ENCODE results near the gene PLEK. TPM values are rescaled to one million over a fixed set of nuclear protein-coding genes. Genes with fewer than 3 reads are reported as not detected.
"Not testable (repeated sequence)": the region's sequence is repeated elsewhere in the genome, so short reads cannot be mapped to it uniquely, and the experiment has no call there.

The PLEK gene
- total RNA-seq, 1 experiment from 2014 or later, result 0.13 TPM

GRCh38 chr2:68391869-68392268 lies 26.8 kb downstream of the PLEK start:
- ATAC-seq (no peak), DNase-seq (ENCODE audit: low read depth, low spot score) (no peak)
- in situ Hi-C loops (cut with HindIII; ENCODE audit: low pct_unique_long_range_greater_than_20kb, low sequenced_read_pairs) (no loop called here), intact Hi-C loops (cut with micrococcal nuclease; ENCODE audit: unreplicated experiment) (no loop called here)
- CTCF ChIA-PET, result no interaction called here
- TF ChIP-seq REST (IDR thresholded peaks at IDR 0.05; ENCODE audit: insufficient read depth in 1 of 2, low read depth in 2 of 2, low read length in 1 of 2) (no peak), SIN3A (IDR thresholded peaks at IDR 0.05; ENCODE audit: borderline replicate concordance, insufficient read depth, low read depth, low read length) (no peak), TCF7L2 (IDR thresholded peaks at IDR 0.05; ENCODE audit: low read depth, low read length) (no peak)
- TF ChIP-seq, protein P1, sequence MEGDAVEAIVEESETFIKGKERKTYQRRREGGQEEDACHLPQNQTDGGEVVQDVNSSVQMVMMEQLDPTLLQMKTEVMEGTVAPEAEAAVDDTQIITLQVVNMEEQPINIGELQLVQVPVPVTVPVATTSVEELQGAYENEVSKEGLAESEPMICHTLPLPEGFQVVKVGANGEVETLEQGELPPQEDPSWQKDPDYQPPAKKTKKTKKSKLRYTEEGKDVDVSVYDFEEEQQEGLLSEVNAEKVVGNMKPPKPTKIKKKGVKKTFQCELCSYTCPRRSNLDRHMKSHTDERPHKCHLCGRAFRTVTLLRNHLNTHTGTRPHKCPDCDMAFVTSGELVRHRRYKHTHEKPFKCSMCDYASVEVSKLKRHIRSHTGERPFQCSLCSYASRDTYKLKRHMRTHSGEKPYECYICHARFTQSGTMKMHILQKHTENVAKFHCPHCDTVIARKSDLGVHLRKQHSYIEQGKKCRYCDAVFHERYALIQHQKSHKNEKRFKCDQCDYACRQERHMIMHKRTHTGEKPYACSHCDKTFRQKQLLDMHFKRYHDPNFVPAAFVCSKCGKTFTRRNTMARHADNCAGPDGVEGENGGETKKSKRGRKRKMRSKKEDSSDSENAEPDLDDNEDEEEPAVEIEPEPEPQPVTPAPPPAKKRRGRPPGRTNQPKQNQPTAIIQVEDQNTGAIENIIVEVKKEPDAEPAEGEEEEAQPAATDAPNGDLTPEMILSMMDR (IDR thresholded peaks at IDR 0.05), result no peak
- no peaks in the 10 kb centered on the region for H3K4me1 ChIP-seq (ENCODE audit: control insufficient read depth, insufficient read depth, low read length)
- H3K36me3 ChIP-seq (ENCODE audit: control insufficient read depth, insufficient read depth, low read length), result no peaks in the 10 kb centered on the region
- H3K4me3 ChIP-seq (ENCODE audit: low read depth in 2 of 2, low read length in 2 of 2), result no peak overlapping the region
- BruUV-seq (replicated peaks), result no TSS peak
- H3K27ac ChIP-seq (ENCODE audit: low read length), result no peak overlapping the region
- POLR2A ChIA-PET, result no interaction called here
- no peaks in the 10 kb centered on the region for H3K9me3 ChIP-seq (ENCODE audit: control insufficient read depth, insufficient read depth, low read depth, low read length)
- peaks cover 17% of the 10 kb centered on the region for H3K27me3 ChIP-seq (ENCODE audit: control insufficient read depth, insufficient read depth, low read length)

- Histone ChIP-seq H3K9me3 (ENCODE audit: control insufficient read depth, insufficient read depth, low read depth, low read length) (no peaks in the 10 kb centered on the region), H3K36me3 (ENCODE audit: control insufficient read depth, insufficient read depth, low read length) (no peaks in the 10 kb centered on the region), H3K27ac (ENCODE audit: low read length) (no peak overlapping the region), H3K4me3 (ENCODE audit: low read depth in 2 of 2, low read length in 2 of 2) (no peak overlapping the region), H3K27me3 (ENCODE audit: control insufficient read depth, insufficient read depth, low read length) (peaks cover 7% of the 10 kb centered on the region), H3K4me1 (ENCODE audit: control insufficient read depth, insufficient read depth, low read length) (no peaks in the 10 kb centered on the region)
- in situ Hi-C loops (cut with HindIII; ENCODE audit: low pct_unique_long_range_greater_than_20kb, low sequenced_read_pairs), result no loop called here
- POLR2A ChIA-PET, result no interaction called here
- BruUV-seq (replicated peaks), result no TSS peak
- no peak for ATAC-seq
- TF ChIP-seq POLR2AphosphoS5 (IDR thresholded peaks at IDR 0.05; ENCODE audit: low read depth, low read length) (no peak), SIN3A (IDR thresholded peaks at IDR 0.05; ENCODE audit: borderline replicate concordance, insufficient read depth, low read depth, low read length) (no peak), TCF7L2 (IDR thresholded peaks at IDR 0.05; ENCODE audit: low read depth, low read length) (no peak), REST (IDR thresholded peaks at IDR 0.05; ENCODE audit: insufficient read depth in 1 of 2, low read depth in 2 of 2, low read length in 1 of 2) (no peak)
- TF ChIP-seq, protein P1 (IDR thresholded peaks at IDR 0.05), result no peak
- DNase-seq (ENCODE audit: low read depth, low spot score), result no peak
- intact Hi-C loops (cut with micrococcal nuclease; ENCODE audit: unreplicated experiment), result no loop called here
- CTCF ChIA-PET, result no interaction called here
Measured at GRCh38 chr2:68396093-68396492, 31.0 kb downstream of the PLEK start.

- in situ Hi-C loops (cut with HindIII; ENCODE audit: low pct_unique_long_range_greater_than_20kb, low sequenced_read_pairs); BruUV-seq (replicated peaks); H3K36me3 ChIP-seq (ENCODE audit: control insufficient read depth, insufficient read depth, low read length); H3K4me1 ChIP-seq (ENCODE audit: control insufficient read depth, insufficient read depth, low read length); POLR2A ChIA-PET; H3K27me3 ChIP-seq (ENCODE audit: control insufficient read depth, insufficient read depth, low read length); intact Hi-C loops (cut with micrococcal nuclease; ENCODE audit: unreplicated experiment); H3K27ac ChIP-seq (ENCODE audit: low read length); DNase-seq (ENCODE audit: low read depth, low spot score); CTCF ChIA-PET; ATAC-seq; H3K4me3 ChIP-seq (ENCODE audit: low read depth in 2 of 2, low read length in 2 of 2); H3K9me3 ChIP-seq (ENCODE audit: control insufficient read depth, insufficient read depth, low read depth, low read length): not testable (repeated sequence)
Measured at GRCh38 chr2:68397704-68398263, 32.7 kb downstream of the PLEK start.
